ENCODE results near the gene MCUR1.
"Not testable (repeated sequence)": the region's sequence is repeated elsewhere in the genome, so short reads cannot be mapped to it uniquely, and the experiment has no call there.

The MCUR1 gene

GRCh38 chr6:13827032-13827431 lies 12.7 kb upstream of the MCUR1 start:
- DNase-seq = no peak

GRCh38 chr6:13825871-13826270 lies 11.5 kb upstream of the MCUR1 start:
- DNase-seq = no peak

- DNase-seq = no peak
These were observed 4.0 kb upstream of the MCUR1 start for GRCh38 chr6:13818341-13818740.

GRCh38 chr6:13814938-13815575 lies 700 bp upstream of the MCUR1 start:
- no peak for DNase-seq

- no peak for DNase-seq
These were observed 659 bp downstream of the MCUR1 start for GRCh38 chr6:13813621-13814175.

GRCh38 chr6:13813026-13813425 lies 1.3 kb downstream of the MCUR1 start:
- no peak for DNase-seq

- DNase-seq = no peak
These were observed 2.1 kb downstream of the MCUR1 start for GRCh38 chr6:13812359-13812642.

GRCh38 chr6:13811627-13812358 lies 2.6 kb downstream of the MCUR1 start:
- no peak for DNase-seq

GRCh38 chr6:13810688-13811446 lies 3.5 kb downstream of the MCUR1 start:
- no peak for DNase-seq

GRCh38 chr6:13808801-13809200 lies 5.6 kb downstream of the MCUR1 start:
- DNase-seq = no peak

- DNase-seq = no peak
These were observed 6.7 kb downstream of the MCUR1 start for GRCh38 chr6:13807696-13808095.

GRCh38 chr6:13803581-13803980 lies 10.8 kb downstream of the MCUR1 start:
- DNase-seq = no peak

- no peak for DNase-seq
These were observed 13.7 kb downstream of the MCUR1 start for GRCh38 chr6:13800615-13801014.

GRCh38 chr6:13796781-13797180 lies 17.6 kb downstream of the MCUR1 start:
- DNase-seq = no peak

- no peak for DNase-seq
These were observed 19.2 kb downstream of the MCUR1 start for GRCh38 chr6:13795041-13795750.

GRCh38 chr6:13794184-13794583 lies 20.2 kb downstream of the MCUR1 start:
- DNase-seq = no peak

- no peak for DNase-seq
These were observed 24.6 kb downstream of the MCUR1 start for GRCh38 chr6:13789746-13790145.

- no peak for DNase-seq
These were observed 25.5 kb downstream of the MCUR1 start for GRCh38 chr6:13788820-13789219.

- DNase-seq = no peak
These were observed 27.2 kb downstream of the MCUR1 start for GRCh38 chr6:13787137-13787536.

- DNase-seq = not testable (repeated sequence)
These were observed 34.2 kb downstream of the MCUR1 start for GRCh38 chr6:13780162-13780561.

GRCh38 chr6:13778028-13778427 lies 36.3 kb downstream of the MCUR1 start:
- DNase-seq = no peak

- DNase-seq = no peak
These were observed 37.8 kb downstream of the MCUR1 start for GRCh38 chr6:13776602-13777001.

GRCh38 chr6:13775466-13775865 lies 38.9 kb downstream of the MCUR1 start:
- DNase-seq = not testable (repeated sequence)
